ENCODE data around the gene PRKN. TPM values are rescaled to one million over a fixed set of nuclear protein-coding genes. Genes with fewer than 3 reads are reported as not detected.

The PRKN gene
- total RNA-seq, 2 donors from 2014 or later, result 15.7 to 19.3 TPM

DNA sequence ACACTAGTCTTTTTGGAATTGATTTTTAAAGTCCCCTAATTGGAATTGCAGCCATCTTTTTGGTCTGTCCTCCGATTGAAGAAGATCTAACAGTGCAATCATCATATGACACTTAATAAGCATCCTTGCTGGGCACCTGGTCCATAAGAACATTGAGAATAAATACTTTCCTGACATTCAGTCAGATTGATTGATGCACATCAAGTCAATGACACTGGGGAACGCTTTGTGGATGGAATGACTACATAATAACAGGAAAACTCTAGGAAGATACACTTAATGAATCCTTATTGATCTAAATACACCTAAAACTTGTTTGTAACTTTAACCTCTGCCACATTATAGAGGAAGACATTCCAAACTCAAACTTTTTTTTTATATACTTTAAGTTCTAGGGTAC, 255.7 kb downstream of the PRKN start:
- Histone ChIP-seq H3K27me3 (no peaks in the 10 kb centered on the region), H3K27ac (no peak overlapping the region), H3K4me3 (no peak overlapping the region), H3K9me3 (no peaks in the 10 kb centered on the region), H3K36me3 (no peaks in the 10 kb centered on the region), H3K4me1 (no peaks in the 10 kb centered on the region)
- TF ChIP-seq, protein P1, sequence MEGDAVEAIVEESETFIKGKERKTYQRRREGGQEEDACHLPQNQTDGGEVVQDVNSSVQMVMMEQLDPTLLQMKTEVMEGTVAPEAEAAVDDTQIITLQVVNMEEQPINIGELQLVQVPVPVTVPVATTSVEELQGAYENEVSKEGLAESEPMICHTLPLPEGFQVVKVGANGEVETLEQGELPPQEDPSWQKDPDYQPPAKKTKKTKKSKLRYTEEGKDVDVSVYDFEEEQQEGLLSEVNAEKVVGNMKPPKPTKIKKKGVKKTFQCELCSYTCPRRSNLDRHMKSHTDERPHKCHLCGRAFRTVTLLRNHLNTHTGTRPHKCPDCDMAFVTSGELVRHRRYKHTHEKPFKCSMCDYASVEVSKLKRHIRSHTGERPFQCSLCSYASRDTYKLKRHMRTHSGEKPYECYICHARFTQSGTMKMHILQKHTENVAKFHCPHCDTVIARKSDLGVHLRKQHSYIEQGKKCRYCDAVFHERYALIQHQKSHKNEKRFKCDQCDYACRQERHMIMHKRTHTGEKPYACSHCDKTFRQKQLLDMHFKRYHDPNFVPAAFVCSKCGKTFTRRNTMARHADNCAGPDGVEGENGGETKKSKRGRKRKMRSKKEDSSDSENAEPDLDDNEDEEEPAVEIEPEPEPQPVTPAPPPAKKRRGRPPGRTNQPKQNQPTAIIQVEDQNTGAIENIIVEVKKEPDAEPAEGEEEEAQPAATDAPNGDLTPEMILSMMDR (IDR thresholded peaks at IDR 0.05), result no peak
- no peak for DNase-seq (ENCODE audit: low spot score)

DNA sequence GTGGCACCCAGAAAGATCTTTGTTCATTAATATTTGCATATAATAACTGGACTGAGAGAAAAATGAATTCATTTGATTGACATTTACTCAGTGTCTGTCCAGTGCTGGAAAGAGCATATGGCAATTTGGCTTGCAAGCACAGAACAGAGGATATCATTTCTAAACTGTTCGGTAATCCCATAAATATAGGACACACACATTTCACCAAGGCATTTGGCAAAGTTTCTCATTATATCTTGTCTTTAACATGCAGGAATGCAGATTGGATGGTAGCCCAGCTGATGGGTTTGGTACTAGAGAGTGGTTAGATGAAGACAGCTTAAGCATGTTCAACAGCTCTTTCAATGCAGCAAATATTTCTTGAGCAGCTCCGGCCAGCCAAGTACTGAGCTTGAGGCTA, 259.2 kb downstream of the PRKN start:
- Histone ChIP-seq H3K27me3 (no peaks in the 10 kb centered on the region), H3K4me1 (no peaks in the 10 kb centered on the region), H3K9me3 (no peaks in the 10 kb centered on the region), H3K4me3 (no peak overlapping the region), H3K36me3 (no peaks in the 10 kb centered on the region), H3K27ac (peak overlapping the region; percentile 65 to 92)
- no peak for DNase-seq (ENCODE audit: low spot score)
- TF ChIP-seq, protein P1 (IDR thresholded peaks at IDR 0.05), result no peak

DNA sequence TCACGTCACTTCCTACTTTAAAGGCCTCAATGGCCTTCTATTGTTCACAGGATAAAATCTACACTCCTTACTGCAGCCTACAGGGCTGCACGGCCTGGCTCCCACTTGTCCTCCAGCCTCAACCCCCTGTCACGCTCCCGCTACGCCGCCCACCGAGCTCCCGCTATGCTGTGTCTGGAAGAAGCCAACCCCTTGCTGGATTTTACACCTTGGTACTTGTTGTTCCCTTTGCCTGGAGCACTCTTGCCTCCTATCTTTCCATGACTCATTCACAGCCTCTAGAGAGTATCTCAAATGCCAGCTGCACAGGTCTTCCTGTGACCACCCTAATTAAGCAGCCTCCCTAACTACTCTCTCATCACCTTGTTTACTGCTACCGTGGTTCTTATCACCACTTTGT, 259.9 kb downstream of the PRKN start:
- TF ChIP-seq, protein P1 (IDR thresholded peaks at IDR 0.05), result no peak
- Histone ChIP-seq H3K36me3 (no peaks in the 10 kb centered on the region), H3K4me1 (no peaks in the 10 kb centered on the region), H3K9me3 (no peaks in the 10 kb centered on the region), H3K27ac (peak overlapping the region; percentile 65 to 92), H3K4me3 (no peak overlapping the region), H3K27me3 (no peaks in the 10 kb centered on the region)
- DNase-seq (ENCODE audit: low spot score), result no peak

DNA sequence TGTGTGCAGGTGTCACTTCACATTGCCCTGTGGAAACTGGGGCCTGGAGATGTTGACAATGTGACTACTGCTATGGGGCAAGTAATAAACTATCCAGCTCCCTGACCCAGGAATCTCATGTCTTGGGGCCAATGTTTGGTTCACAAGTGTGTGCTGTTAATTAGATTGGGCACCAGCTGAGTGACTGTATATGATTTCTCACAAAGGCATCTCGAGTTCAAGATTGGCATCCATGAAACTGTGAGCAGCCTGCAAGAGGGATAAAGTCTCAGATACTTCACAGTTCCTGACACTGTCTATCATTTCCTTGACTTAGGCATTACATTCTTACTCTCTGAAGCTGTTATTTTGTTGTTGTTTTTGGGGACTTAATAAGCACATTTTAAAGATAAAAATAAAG, 264.0 kb downstream of the PRKN start:
- TF ChIP-seq, protein P1 (IDR thresholded peaks at IDR 0.05), result no peak
- H3K36me3 ChIP-seq, result no peaks in the 10 kb centered on the region
- no peak for DNase-seq (ENCODE audit: low spot score)
- H3K27me3 ChIP-seq, result no peaks in the 10 kb centered on the region
- no peaks in the 10 kb centered on the region for H3K9me3 ChIP-seq
- H3K4me1 ChIP-seq, result no peaks in the 10 kb centered on the region
- no peak overlapping the region for H3K27ac ChIP-seq
- H3K4me3 ChIP-seq, result no peak overlapping the region

DNA sequence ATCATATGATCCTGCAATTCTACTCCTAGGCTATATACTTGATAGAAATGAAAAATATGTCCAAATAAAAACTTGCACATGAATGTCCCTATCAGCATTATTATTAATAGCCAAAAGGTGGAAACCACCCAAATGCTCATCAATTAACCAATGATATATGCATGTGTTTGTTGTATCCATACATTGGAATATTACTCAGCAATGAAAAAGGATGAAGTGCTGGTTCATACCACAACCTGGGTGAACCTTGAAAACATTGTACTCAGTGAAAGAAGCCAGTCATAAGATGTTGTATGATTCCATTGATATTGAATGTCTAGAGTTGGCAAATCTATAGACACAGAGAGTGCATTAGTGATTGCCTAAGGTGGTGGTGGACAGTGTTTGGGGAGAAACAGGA, 267.6 kb downstream of the PRKN start:
- H3K27me3 ChIP-seq, result no peaks in the 10 kb centered on the region
- H3K9me3 ChIP-seq, result no peaks in the 10 kb centered on the region
- DNase-seq (ENCODE audit: low spot score), result no peak
- no peaks in the 10 kb centered on the region for H3K4me1 ChIP-seq
- no peaks in the 10 kb centered on the region for H3K36me3 ChIP-seq
- TF ChIP-seq, protein P1 (IDR thresholded peaks at IDR 0.05), result no peak
- no peak overlapping the region for H3K27ac ChIP-seq
- H3K4me3 ChIP-seq, result no peak overlapping the region

DNA sequence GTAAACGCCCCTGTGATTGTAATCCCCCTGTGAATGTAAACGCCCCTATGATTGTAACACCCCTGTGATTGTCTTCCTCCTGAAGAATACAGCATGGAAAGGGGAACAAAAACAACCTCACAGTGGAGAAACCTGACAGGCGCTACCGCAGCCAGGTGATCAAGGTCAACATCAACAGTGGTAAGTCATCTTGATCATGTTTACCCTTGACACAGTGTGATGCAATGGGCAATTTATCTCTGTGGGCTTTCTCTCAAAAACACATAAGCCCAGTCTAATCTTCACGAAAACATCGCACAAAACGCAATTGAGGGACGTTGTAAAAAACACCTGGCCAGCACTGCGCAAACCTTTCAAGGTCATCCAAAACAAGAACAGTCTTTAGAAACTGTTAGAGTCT, 277.2 kb downstream of the PRKN start:
- TF ChIP-seq, protein P1 (IDR thresholded peaks at IDR 0.05), result no peak
- H3K27me3 ChIP-seq, result no peaks in the 10 kb centered on the region
- no peak for DNase-seq (ENCODE audit: low spot score)
- H3K4me1 ChIP-seq, result no peaks in the 10 kb centered on the region
- H3K9me3 ChIP-seq, result no peaks in the 10 kb centered on the region
- no peak overlapping the region for H3K4me3 ChIP-seq
- H3K36me3 ChIP-seq, result no peaks in the 10 kb centered on the region
- no peak overlapping the region for H3K27ac ChIP-seq
